Kidney (tissue), 14 donors: ENCODE measurements around the gene ADCY10. TPM values are rescaled to one million over a fixed set of nuclear protein-coding genes. Genes with fewer than 3 reads are reported as not detected.
A peak's percentile ranks its signal among the peaks of the same experiment; 100 is the strongest.

Experiments
- DNase-seq, 5 donors: peaks; one replicate each; pipeline ENCODE4 v3.0.0-alpha.2; 2013 to 2020
- FAIRE-seq: peaks from 2 replicates; lab custom pipeline; 2012; peaks lifted over from hg19 to GRCh38; lab: Jason Lieb, UNC
- H3K27ac ChIP-seq, 2 donors: one replicate each; pipeline ENCODE4 v1.7.0; 2013; ENCODE audit warnings: low read depth in 2 of 2, low read length in 2 of 2, inconsistent platforms in 1 of 2
- H3K27me3 ChIP-seq: one replicate; pipeline ENCODE4 v1.7.1; 2013; ENCODE audit warnings: low read length, inconsistent platforms; ENCODE audit not compliant: control insufficient read depth, insufficient read depth
- H3K36me3 ChIP-seq, 3 donors: one replicate each; pipeline versions ENCODE4 v1.7.0 to v1.7.1; 2013; ENCODE audit warnings: low read length in 3 of 3, control low read depth in 1 of 3, inconsistent platforms in 1 of 3; ENCODE audit not compliant: insufficient read depth in 3 of 3, control insufficient read depth in 2 of 3
- H3K4me1 ChIP-seq, 3 donors: one replicate each; pipeline versions ENCODE4 v1.7.0 to v1.7.1; 2013; ENCODE audit warnings: low read length in 3 of 3, inconsistent platforms in 1 of 3, low read depth in 1 of 3; ENCODE audit not compliant: control insufficient read depth in 2 of 3, insufficient read depth in 2 of 3
- H3K4me3 ChIP-seq, 3 donors: one replicate each; pipeline versions ENCODE4 v1.7.0 to v1.8.1; 2013; ENCODE audit warnings: low read length in 3 of 3, control low read depth in 1 of 3, inconsistent platforms in 1 of 3
- H3K9ac ChIP-seq, 3 donors: one replicate each; pipeline versions ENCODE4 v1.7.0 to v1.7.1; 2013; ENCODE audit warnings: low read length in 3 of 3, control low read depth in 1 of 3, inconsistent platforms in 1 of 3
- H3K9me3 ChIP-seq, 3 donors: one replicate each; pipeline versions ENCODE4 v1.7.0 to v1.7.1; 2013; ENCODE audit warnings: low read length in 3 of 3, control low read depth in 1 of 3, inconsistent platforms in 1 of 3; ENCODE audit not compliant: control insufficient read depth in 2 of 3, insufficient read depth in 1 of 3
- CTCF ChIP-seq: IDR thresholded peaks from 3 replicates; pipeline ENCODE4 v1.5.1; 2012; ENCODE audit warnings: mild to moderate bottlenecking, moderate library complexity, borderline replicate concordance; ENCODE audit not compliant: insufficient read depth; ENCODE audit errors: extremely low read depth
- intact Hi-C: fragments of 100-400 bp; cut with DNase I; formaldehyde crosslinking; loops from one replicate; pipeline ENCODE4 v1.11.1; 2022
- polyA plus RNA-seq: library from polyadenylated mRNA; stranded (reverse); fragments of 350-450 nt; fragmentation: Illumina TruSeq; extraction: RNeasy Lipid Tissue Mini Kit (QIAGEN cat#74804); gene quantifications from one replicate; pipeline ENCODE4 v1.2.3, GENCODE V29; 2014; ENCODE audit warnings: low read depth, low replicate concordance; ENCODE audit not compliant: insufficient read depth
- total RNA-seq: library from RNA; stranded (reverse); fragmentation: NEBNext Ultra II Directional; extraction: Animal tissue kit (Norgen Biotek cat#: 25700); gene quantifications from one replicate; pipeline ENCODE4 v1.2.1, GENCODE V29; 2021
- donor health status: control.
- donor health status: control.
- donor health status: control.
- donor health status: control.
- donor health status: control.
- donor health status: DM: yes; HTN: yes; CAD: no.
- donor health status: Normal renal cell carcinoma (clear cell type).

ADCY10 gene
- total and polyA plus RNA-seq, 2 donors from 2014 or later: 0.22 to 0.28 TPM

- FAIRE-seq: no peak
- intact Hi-C loops: no loop called here
- Histone ChIP-seq H3K4me1 (peaks cover 0 to 12% (median 0%) of the 10 kb centered on the region in 3 donors), H3K9me3 (no peaks in the 10 kb centered on the region), H3K27me3 (no peaks in the 10 kb centered on the region), H3K36me3 (peaks cover 0 to 12% (median 0%) of the 10 kb centered on the region in 3 donors), H3K4me3 (no peak overlapping the region), H3K9ac (no peak overlapping the region), H3K27ac (no peak overlapping the region)
- DNase-seq: no peak
- TF ChIP-seq CTCF: no peak
These were observed 8.7 kb upstream of the ADCY10 start for GRCh38 chr1:167922611-167923074.

GRCh38 chr1:167922023-167922422 lies 8.1 kb upstream of the ADCY10 start:
- Histone ChIP-seq H3K9ac (no peak overlapping the region), H3K27ac (no peak overlapping the region)
- FAIRE-seq: no peak

GRCh38 chr1:167916766-167917511 lies 3.0 kb upstream of the ADCY10 start:
- Histone ChIP-seq H3K9ac (no peak overlapping the region), H3K9me3 (no peaks in the 10 kb centered on the region), H3K27me3 (no peaks in the 10 kb centered on the region), H3K4me3 (no peak overlapping the region), H3K36me3 (peaks cover 0 to 6% (median 0%) of the 10 kb centered on the region in 3 donors), H3K4me1 (no peaks in the 10 kb centered on the region), H3K27ac (no peak overlapping the region)
- intact Hi-C loops: no loop called here
- FAIRE-seq: no peak
- peak in 1 of 5 donors; percentile 25 for DNase-seq
- no peak for TF ChIP-seq CTCF

More at GRCh38 chr1:167922023-167922422, 8.1 kb upstream of the ADCY10 start:
- H3K36me3 ChIP-seq: peaks cover 0 to 14% (median 0%) of the 10 kb centered on the region in 3 donors
- H3K9me3 ChIP-seq: no peaks in the 10 kb centered on the region
- intact Hi-C loops: no loop called here
- H3K27me3 ChIP-seq: no peaks in the 10 kb centered on the region
- no peak for DNase-seq
- no peak overlapping the region for H3K4me3 ChIP-seq
- TF ChIP-seq CTCF: no peak
- H3K4me1 ChIP-seq: peaks cover 0 to 10% (median 0%) of the 10 kb centered on the region in 3 donors
